Measurements from ENCODE around the gene TNFRSF11A.

The TNFRSF11A gene

DNA sequence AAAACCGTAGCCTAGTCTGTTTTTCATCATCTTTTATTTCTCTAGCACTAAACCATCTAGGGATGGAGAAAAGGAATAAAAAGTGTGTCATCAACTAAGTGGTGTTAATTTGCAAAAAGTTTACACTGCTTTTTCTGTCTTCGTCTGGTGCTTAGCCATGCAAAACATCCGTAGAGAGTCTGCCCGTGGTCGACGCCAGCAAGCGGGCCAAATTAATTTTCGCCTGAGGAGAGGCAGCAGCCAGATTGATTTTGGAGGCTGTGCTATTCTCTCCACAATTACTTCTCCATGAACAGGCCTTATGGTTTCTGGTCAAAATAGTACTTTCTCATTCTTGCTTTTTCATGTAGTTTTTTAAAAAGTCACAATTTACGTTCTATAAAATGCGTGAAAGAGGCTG lies 46.3 kb downstream of the TNFRSF11A start:
- H3K79me2 ChIP-seq (ENCODE audit: low read length): no peaks in the 10 kb centered on the region
- no peaks in the 10 kb centered on the region for H3F3A ChIP-seq (ENCODE audit: insufficient read depth, low read length)
- H4K20me1 ChIP-seq (ENCODE audit: insufficient read depth, low read length): no peaks in the 10 kb centered on the region
- H3K4me1 ChIP-seq (ENCODE audit: low read length): no peaks in the 10 kb centered on the region
- DNase-seq: no peak
- H3K9ac ChIP-seq (ENCODE audit: low read length): no peak overlapping the region
- no peaks in the 10 kb centered on the region for H3K36me3 ChIP-seq (replicated peaks; ENCODE audit: insufficient read depth, low read length)
- TF ChIP-seq CTCF (IDR thresholded peaks at IDR 0.05; ENCODE audit: low read length) (no peak), EZH2phosphoT487 (IDR thresholded peaks at IDR 0.05; ENCODE audit: low read length) (no peak), EZH2 (optimal IDR thresholded peaks at IDR 0.05; ENCODE audit: low read depth, low read length) (no peak)
- H3K27me3 ChIP-seq (replicated peaks; ENCODE audit: insufficient read depth, low read length): no peaks in the 10 kb centered on the region
- no peak overlapping the region for H3K27ac ChIP-seq (ENCODE audit: low read length)
- H3K9me2 ChIP-seq (replicated peaks; ENCODE audit: insufficient read depth, low read length): no peaks in the 10 kb centered on the region
- H2AFZ ChIP-seq (ENCODE audit: low read length): no peak overlapping the region
- H3K4me2 ChIP-seq (ENCODE audit: low read depth, low read length): no peak overlapping the region
- no peaks in the 10 kb centered on the region for H3K9me3 ChIP-seq (replicated peaks; ENCODE audit: insufficient read depth, low read length)
- H3K4me3 ChIP-seq (ENCODE audit: low read length): no peak overlapping the region

DNA sequence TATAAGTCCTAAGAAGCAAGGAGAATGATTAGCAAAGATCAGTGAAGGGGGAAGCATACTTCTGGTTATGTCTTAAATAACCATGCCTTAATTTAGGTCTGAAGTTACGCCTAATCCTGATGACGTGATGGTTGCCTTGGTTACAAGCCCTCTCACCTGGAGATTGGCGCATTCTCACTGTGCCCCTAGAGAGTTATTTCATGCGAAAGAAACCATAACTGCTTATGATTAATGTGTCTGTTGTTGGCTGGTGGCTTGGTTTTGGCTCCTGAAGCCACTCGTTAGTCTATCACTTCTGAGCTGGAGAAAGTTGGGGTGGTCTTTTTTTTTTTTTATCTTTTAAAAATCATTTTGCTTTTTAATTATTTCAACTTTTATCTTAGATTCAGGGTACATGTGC lies 47.0 kb downstream of the TNFRSF11A start:
- H3K9ac ChIP-seq (ENCODE audit: low read length): no peak overlapping the region
- H4K20me1 ChIP-seq (ENCODE audit: insufficient read depth, low read length): no peaks in the 10 kb centered on the region
- no peak for TF ChIP-seq EZH2 (optimal IDR thresholded peaks at IDR 0.05; ENCODE audit: low read depth, low read length)
- no peak for TF ChIP-seq EZH2phosphoT487 (IDR thresholded peaks at IDR 0.05; ENCODE audit: low read length)
- no peak for TF ChIP-seq CTCF (IDR thresholded peaks at IDR 0.05; ENCODE audit: low read length)
- no peak overlapping the region for H3K27ac ChIP-seq (ENCODE audit: low read length)
- no peaks in the 10 kb centered on the region for H3K36me3 ChIP-seq (replicated peaks; ENCODE audit: insufficient read depth, low read length)
- H3K4me1 ChIP-seq (ENCODE audit: low read length): no peaks in the 10 kb centered on the region
- H3K27me3 ChIP-seq (replicated peaks; ENCODE audit: insufficient read depth, low read length): no peaks in the 10 kb centered on the region
- H3K9me3 ChIP-seq (replicated peaks; ENCODE audit: insufficient read depth, low read length): no peaks in the 10 kb centered on the region
- no peaks in the 10 kb centered on the region for H3K9me2 ChIP-seq (replicated peaks; ENCODE audit: insufficient read depth, low read length)
- H2AFZ ChIP-seq (ENCODE audit: low read length): no peak overlapping the region
- H3K4me2 ChIP-seq (ENCODE audit: low read depth, low read length): no peak overlapping the region
- H3F3A ChIP-seq (ENCODE audit: insufficient read depth, low read length): no peaks in the 10 kb centered on the region
- no peaks in the 10 kb centered on the region for H3K79me2 ChIP-seq (ENCODE audit: low read length)
- no peak for DNase-seq
- no peak overlapping the region for H3K4me3 ChIP-seq (ENCODE audit: low read length)

DNA sequence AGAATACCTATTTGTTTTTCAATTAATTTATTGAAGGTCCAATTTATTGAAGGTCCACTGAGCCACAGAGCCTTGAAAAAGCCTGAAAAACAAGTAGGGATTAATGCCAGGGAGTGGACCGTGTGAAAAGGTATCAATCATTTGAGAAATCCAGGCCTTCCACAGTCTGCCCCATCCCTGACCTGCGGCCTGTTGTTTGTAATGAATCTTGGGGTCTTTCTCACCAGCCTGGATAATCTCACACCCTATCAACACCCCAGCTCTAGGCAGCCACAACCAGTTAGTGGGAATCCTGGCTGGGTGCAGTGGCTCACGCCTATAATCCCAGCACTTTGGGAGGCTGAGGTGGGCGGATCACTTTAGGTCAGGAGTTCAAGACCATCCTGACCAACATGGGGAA lies 47.8 kb downstream of the TNFRSF11A start:
- Histone ChIP-seq H3K9me2 (replicated peaks; ENCODE audit: insufficient read depth, low read length) (no peaks in the 10 kb centered on the region), H3K4me2 (ENCODE audit: low read depth, low read length) (no peak overlapping the region), H3K36me3 (replicated peaks; ENCODE audit: insufficient read depth, low read length) (no peaks in the 10 kb centered on the region), H2AFZ (ENCODE audit: low read length) (no peak overlapping the region), H3F3A (ENCODE audit: insufficient read depth, low read length) (no peaks in the 10 kb centered on the region), H3K27me3 (replicated peaks; ENCODE audit: insufficient read depth, low read length) (no peaks in the 10 kb centered on the region), H3K9me3 (replicated peaks; ENCODE audit: insufficient read depth, low read length) (no peaks in the 10 kb centered on the region), H3K27ac (ENCODE audit: low read length) (no peak overlapping the region), H4K20me1 (ENCODE audit: insufficient read depth, low read length) (no peaks in the 10 kb centered on the region), H3K4me1 (ENCODE audit: low read length) (no peaks in the 10 kb centered on the region), H3K79me2 (ENCODE audit: low read length) (no peaks in the 10 kb centered on the region), H3K4me3 (ENCODE audit: low read length) (no peak overlapping the region), H3K9ac (ENCODE audit: low read length) (no peak overlapping the region)
- DNase-seq: no peak
- TF ChIP-seq EZH2phosphoT487 (IDR thresholded peaks at IDR 0.05; ENCODE audit: low read length): no peak
- TF ChIP-seq EZH2 (optimal IDR thresholded peaks at IDR 0.05; ENCODE audit: low read depth, low read length): no peak
- no peak for TF ChIP-seq CTCF (IDR thresholded peaks at IDR 0.05; ENCODE audit: low read length)

All from MM.1S (cell line).